Suprapubic skin (tissue), 4 donors: ENCODE results near the gene VPS8.

Source experiments
- CTCF ChIP-seq, 2 donors: fragments of 200-600 bp in 1 of 2; fragments of 450-650 bp in 1 of 2; sonication (generic) in 1 of 2; IDR thresholded peaks; one replicate each; pipeline ENCODE4 v1.5.1; 2016 to 2019; ENCODE audit warnings: antibody characterized with exemption in 2 of 2, mild to moderate bottlenecking in 1 of 2, moderate library complexity in 1 of 2
- EP300 ChIP-seq: sonication (generic); formaldehyde crosslinking; IDR thresholded peaks from one replicate; pipeline ENCODE4 v1.6.1; 2017; ENCODE audit warnings: antibody characterized with exemption
- POLR2A ChIP-seq, 2 donors: fragments of 450-650 bp; IDR thresholded peaks; one replicate each; pipeline ENCODE4 v1.6.1; 2017; ENCODE audit warnings: antibody characterized with exemption in 2 of 2, mild to moderate bottlenecking in 2 of 2, moderate library complexity in 2 of 2
- POLR2AphosphoS5 ChIP-seq, 3 donors: sonication (generic); formaldehyde crosslinking; IDR thresholded peaks; one replicate each; pipeline ENCODE4 v1.6.1; 2017; ENCODE audit warnings: antibody characterized with exemption in 3 of 3

DNA sequence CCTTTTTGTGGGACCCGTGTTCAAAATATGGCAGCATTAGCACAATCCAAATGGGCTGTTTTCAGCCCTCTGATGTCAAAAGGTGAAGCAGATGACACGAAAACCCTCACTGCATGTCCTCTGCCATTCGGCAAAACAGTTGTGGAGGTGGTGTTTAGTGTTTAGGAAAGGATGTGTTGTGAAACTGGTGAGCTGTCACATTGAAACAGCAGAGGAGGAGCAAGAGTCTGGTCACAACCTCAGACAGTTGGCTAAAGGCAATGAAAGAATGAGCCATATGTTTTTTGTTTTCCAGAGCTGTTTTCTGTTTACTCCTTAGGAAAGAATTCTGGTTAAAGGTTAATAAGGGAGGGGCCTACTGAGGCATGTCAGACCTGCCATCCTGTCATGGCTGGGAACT, 140.7 kb downstream of the VPS8 start:
- TF ChIP-seq POLR2AphosphoS5 (IDR thresholded peaks at IDR 0.05) (no peak), CTCF (IDR thresholded peaks at IDR 0.05) (no peak), EP300 (no peak), POLR2A (IDR thresholded peaks at IDR 0.05) (no peak)
